Measurements from ENCODE around the gene CREB3L2.

The CREB3L2 gene

GRCh38 chr7:137850571-137850970, 151.3 kb downstream of the CREB3L2 start:
- H3K27ac ChIP-seq = no peak overlapping the region
- TF ChIP-seq ZFX (IDR thresholded peaks at IDR 0.05) (no peak), CTCF (conservative IDR thresholded peaks at IDR 0.05) (no peak)

- no peak for TF ChIP-seq CTCF (conservative IDR thresholded peaks at IDR 0.05)
- no peak for TF ChIP-seq ZFX (IDR thresholded peaks at IDR 0.05)
- H3K27ac ChIP-seq = no peak overlapping the region
These were observed 153.8 kb downstream of the CREB3L2 start for GRCh38 chr7:137848095-137848494.

GRCh38 chr7:137847568-137848050, 154.3 kb downstream of the CREB3L2 start:
- TF ChIP-seq ZFX (IDR thresholded peaks at IDR 0.05) = no peak
- TF ChIP-seq CTCF (conservative IDR thresholded peaks at IDR 0.05) = no peak
- H3K27ac ChIP-seq = no peak overlapping the region

GRCh38 chr7:137846827-137847567, 154.9 kb downstream of the CREB3L2 start, which contains the start of gene DGKI:
Gene DGKI (minus strand): TSS chr7:137846974.
- no peak within 1 kb of the TSS for H3K27ac ChIP-seq
- no peak for TF ChIP-seq ZFX (IDR thresholded peaks at IDR 0.05)
- TF ChIP-seq CTCF (conservative IDR thresholded peaks at IDR 0.05) = no peak

GRCh38 chr7:137846549-137846826, 155.4 kb downstream of the CREB3L2 start:
- no peak overlapping the region for H3K27ac ChIP-seq
- TF ChIP-seq CTCF (conservative IDR thresholded peaks at IDR 0.05) (no peak), ZFX (IDR thresholded peaks at IDR 0.05) (no peak)

- H3K27ac ChIP-seq = no peak overlapping the region
- TF ChIP-seq CTCF (conservative IDR thresholded peaks at IDR 0.05) (no peak), ZFX (IDR thresholded peaks at IDR 0.05) (no peak)
These were observed 157.0 kb downstream of the CREB3L2 start for GRCh38 chr7:137844677-137845425.
